ENCODE results near the gene WBP1L.

The WBP1L gene

GRCh38 chr10:102779680-102780526, 36.2 kb downstream of the WBP1L start:
- no peak overlapping the region for H3K4me2 ChIP-seq (ENCODE audit: low read depth, low read length, poor library complexity, severe bottlenecking)
- H3K36me3 ChIP-seq (ENCODE audit: low read length) = no peaks in the 10 kb centered on the region
- no peaks in the 10 kb centered on the region for H3K27me3 ChIP-seq (ENCODE audit: low read length)
- no peak overlapping the region for H3K4me3 ChIP-seq (ENCODE audit: insufficient read depth, low read length, poor library complexity, severe bottlenecking)
- H3K9ac ChIP-seq (ENCODE audit: low read length) = no peak overlapping the region
- no peak overlapping the region for H2AFZ ChIP-seq (ENCODE audit: low read depth, low read length, severe bottlenecking)
- H4K20me1 ChIP-seq (ENCODE audit: low read depth, low read length) = no peaks in the 10 kb centered on the region
- no peaks in the 10 kb centered on the region for H3K9me2 ChIP-seq (replicated peaks; ENCODE audit: insufficient read depth, low read length)
- no peaks in the 10 kb centered on the region for H3K9me3 ChIP-seq (ENCODE audit: insufficient read depth, low read length)
- no peak overlapping the region for H3K27ac ChIP-seq (ENCODE audit: low read depth, low read length)
- peaks cover 17% of the 10 kb centered on the region; the same call in 1 of the 2 replicates for H3K79me2 ChIP-seq (ENCODE audit: insufficient read depth, low read length)
- TF ChIP-seq EZH2phosphoT487 (conservative IDR thresholded peaks at IDR 0.05; ENCODE audit: low read length) = no peak
- no peak for TF ChIP-seq CTCF (IDR thresholded peaks at IDR 0.05; ENCODE audit: insufficient read depth, low read length, poor library complexity, severe bottlenecking)
- no peaks in the 10 kb centered on the region for H3F3A ChIP-seq (ENCODE audit: insufficient read depth)

GRCh38 chr10:102780527-102780808, 36.7 kb downstream of the WBP1L start:
- Histone ChIP-seq H3K27ac (ENCODE audit: low read depth, low read length) (no peak overlapping the region), H3K36me3 (ENCODE audit: low read length) (no peaks in the 10 kb centered on the region), H3K4me2 (ENCODE audit: low read depth, low read length, poor library complexity, severe bottlenecking) (no peak overlapping the region), H2AFZ (ENCODE audit: low read depth, low read length, severe bottlenecking) (no peak overlapping the region), H3K27me3 (ENCODE audit: low read length) (no peaks in the 10 kb centered on the region), H3K9me3 (ENCODE audit: insufficient read depth, low read length) (no peaks in the 10 kb centered on the region), H3K9ac (ENCODE audit: low read length) (no peak overlapping the region), H4K20me1 (ENCODE audit: low read depth, low read length) (no peaks in the 10 kb centered on the region), H3K9me2 (replicated peaks; ENCODE audit: insufficient read depth, low read length) (no peaks in the 10 kb centered on the region), H3K79me2 (ENCODE audit: insufficient read depth, low read length) (peaks cover 17% of the 10 kb centered on the region; the same call in 1 of the 2 replicates), H3F3A (ENCODE audit: insufficient read depth) (no peaks in the 10 kb centered on the region), H3K4me3 (ENCODE audit: insufficient read depth, low read length, poor library complexity, severe bottlenecking) (no peak overlapping the region)
- TF ChIP-seq CTCF (IDR thresholded peaks at IDR 0.05; ENCODE audit: insufficient read depth, low read length, poor library complexity, severe bottlenecking) (no peak), EZH2phosphoT487 (conservative IDR thresholded peaks at IDR 0.05; ENCODE audit: low read length) (no peak)

GRCh38 chr10:102781090-102781920, 37.6 kb downstream of the WBP1L start:
- no peaks in the 10 kb centered on the region for H3K9me2 ChIP-seq (replicated peaks; ENCODE audit: insufficient read depth, low read length)
- H3K27ac ChIP-seq (ENCODE audit: low read depth, low read length) = no peak overlapping the region
- H2AFZ ChIP-seq (ENCODE audit: low read depth, low read length, severe bottlenecking) = no peak overlapping the region
- TF ChIP-seq EZH2phosphoT487 (conservative IDR thresholded peaks at IDR 0.05; ENCODE audit: low read length) = no peak
- no peak for TF ChIP-seq CTCF (IDR thresholded peaks at IDR 0.05; ENCODE audit: insufficient read depth, low read length, poor library complexity, severe bottlenecking)
- H4K20me1 ChIP-seq (ENCODE audit: low read depth, low read length) = no peaks in the 10 kb centered on the region
- no peaks in the 10 kb centered on the region for H3K9me3 ChIP-seq (ENCODE audit: insufficient read depth, low read length)
- no peak overlapping the region for H3K4me2 ChIP-seq (ENCODE audit: low read depth, low read length, poor library complexity, severe bottlenecking)
- H3F3A ChIP-seq (ENCODE audit: insufficient read depth) = no peaks in the 10 kb centered on the region
- no peaks in the 10 kb centered on the region for H3K36me3 ChIP-seq (ENCODE audit: low read length)
- H3K27me3 ChIP-seq (ENCODE audit: low read length) = no peaks in the 10 kb centered on the region
- peaks cover 20% of the 10 kb centered on the region for H3K79me2 ChIP-seq (ENCODE audit: insufficient read depth, low read length)
- no peak overlapping the region for H3K9ac ChIP-seq (ENCODE audit: low read length)
- no peak overlapping the region for H3K4me3 ChIP-seq (ENCODE audit: insufficient read depth, low read length, poor library complexity, severe bottlenecking)

Measured in SU-DHL-6 (cell line).